Subcutaneous adipose tissue (tissue), 4 donors: ENCODE measurements around the gene SLC40A1. TPM values are rescaled to one million over a fixed set of nuclear protein-coding genes. Genes with fewer than 3 reads are reported as not detected.

Source experiments
- CTCF ChIP-seq: fragments of 450-650 bp; IDR thresholded peaks from one replicate; pipeline ENCODE4 v1.5.1; 2016; ENCODE audit warnings: low read depth, mild to moderate bottlenecking, control low read depth, antibody characterized with exemption, moderate library complexity
- total RNA-seq, 4 donors: library from RNA; depleted of rRNA; stranded (reverse); fragments of >200 nt; gene quantifications; one replicate each; pipeline ENCODE4 v1.1.0, GENCODE V29; 2016

The SLC40A1 gene
- total RNA-seq, 4 donors from 2014 or later, result 54.6 to 78.4 (median 58.2) TPM

- TF ChIP-seq CTCF, result no peak
Measured at GRCh38 chr2:189609853-189610252, 29.3 kb upstream of the SLC40A1 start.

- TF ChIP-seq CTCF, result no peak
Measured at GRCh38 chr2:189609423-189609816, 28.8 kb upstream of the SLC40A1 start.

GRCh38 chr2:189608795-189609422, 28.3 kb upstream of the SLC40A1 start:
- TF ChIP-seq CTCF, result no peak

- no peak for TF ChIP-seq CTCF
Measured at GRCh38 chr2:189608170-189608569, 27.6 kb upstream of the SLC40A1 start.

- TF ChIP-seq CTCF, result no peak
Measured at GRCh38 chr2:189602233-189602632, 21.6 kb upstream of the SLC40A1 start.

GRCh38 chr2:189601043-189601442, 20.5 kb upstream of the SLC40A1 start:
- no peak for TF ChIP-seq CTCF

GRCh38 chr2:189599245-189599644, 18.7 kb upstream of the SLC40A1 start:
- TF ChIP-seq CTCF, result no peak
